ENCODE results near the gene F10. TPM values are rescaled to one million over a fixed set of nuclear protein-coding genes. Genes with fewer than 3 reads are reported as not detected.

The F10 gene
- total and polyA plus RNA-seq, 2 donors (not counting 3 experiments of a cell fraction or from before 2014, with no cell fraction given): 0.25 TPM; not detected in 1

DNA sequence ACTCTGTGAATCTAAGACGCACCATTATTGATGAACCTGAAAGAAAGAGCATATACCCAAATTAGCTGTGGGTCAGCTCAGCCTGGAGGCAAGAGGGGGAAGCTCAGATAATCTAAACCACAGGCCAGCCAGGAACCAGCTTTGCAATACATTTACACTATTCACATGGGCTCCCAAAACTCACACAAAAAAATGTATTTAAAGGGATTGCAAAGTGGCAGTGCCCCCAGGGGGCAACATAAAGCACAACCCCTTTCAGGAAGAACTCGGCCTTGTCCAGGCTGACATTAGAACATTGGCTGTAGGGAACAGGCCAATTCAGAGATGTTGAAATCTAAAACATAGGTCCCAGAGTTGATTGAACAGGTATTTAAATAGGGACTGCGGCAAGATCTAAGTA lies 32.6 kb downstream of the F10 start:
- DNase-seq (ENCODE audit: low read depth, low spot score) (no peak), FAIRE-seq (no peak)
- Histone ChIP-seq H3K27me3 (ENCODE audit: control insufficient read depth in 2 of 2, insufficient read depth in 2 of 2, low read length in 2 of 2) (peaks cover 2 to 9% of the 10 kb centered on the region in 2 experiments), H3K9me3 (replicated peaks; ENCODE audit: control insufficient read depth, insufficient read depth, low read length) (no peaks in the 10 kb centered on the region), H3K79me2 (ENCODE audit: control insufficient read depth, insufficient read depth, low read length) (no peaks in the 10 kb centered on the region), H3K4me3 (replicated peaks in 1 of 3; ENCODE audit: insufficient read depth in 1 of 3, low read depth in 1 of 3, low read length in 3 of 3) (no peak overlapping the region), H3K9me1 (replicated peaks; ENCODE audit: control insufficient read depth, extremely low read depth, insufficient read depth, low read length) (no peaks in the 10 kb centered on the region), H2AFZ (ENCODE audit: low read depth, low read length) (no peak overlapping the region), H3K9ac (replicated peaks; ENCODE audit: extremely low read depth, insufficient read depth, low read length) (no peak overlapping the region), H4K20me1 (replicated peaks; ENCODE audit: control insufficient read depth, extremely low read depth, insufficient read depth, low read length) (no peaks in the 10 kb centered on the region), H3K36me3 (ENCODE audit: control insufficient read depth in 2 of 2, extremely low read depth in 1 of 2, insufficient read depth in 2 of 2, low read length in 2 of 2) (no peaks in the 10 kb centered on the region), H3K4me1 (ENCODE audit: control insufficient read depth, extremely low read depth, insufficient read depth, low read length) (peaks cover 6% of the 10 kb centered on the region), H3K27ac (ENCODE audit: insufficient read depth, low read depth, low read length) (no peak overlapping the region), H3K4me2 (ENCODE audit: insufficient read depth, low read length) (no peak overlapping the region)
- no peak for TF ChIP-seq JUN (IDR thresholded peaks at IDR 0.05; ENCODE audit: borderline replicate concordance, insufficient read depth, insufficient read length, low read depth)
- no peak for TF ChIP-seq POLR2AphosphoS5 (IDR thresholded peaks at IDR 0.05; ENCODE audit: insufficient read depth, low read depth, low read length)
- no peak for TF ChIP-seq POLR2A (IDR thresholded peaks at IDR 0.05; ENCODE audit: low read depth, low read length)
- TF ChIP-seq FOS (IDR thresholded peaks at IDR 0.05; ENCODE audit: borderline replicate concordance, insufficient read depth, low read length): no peak
- TF ChIP-seq, protein P1, sequence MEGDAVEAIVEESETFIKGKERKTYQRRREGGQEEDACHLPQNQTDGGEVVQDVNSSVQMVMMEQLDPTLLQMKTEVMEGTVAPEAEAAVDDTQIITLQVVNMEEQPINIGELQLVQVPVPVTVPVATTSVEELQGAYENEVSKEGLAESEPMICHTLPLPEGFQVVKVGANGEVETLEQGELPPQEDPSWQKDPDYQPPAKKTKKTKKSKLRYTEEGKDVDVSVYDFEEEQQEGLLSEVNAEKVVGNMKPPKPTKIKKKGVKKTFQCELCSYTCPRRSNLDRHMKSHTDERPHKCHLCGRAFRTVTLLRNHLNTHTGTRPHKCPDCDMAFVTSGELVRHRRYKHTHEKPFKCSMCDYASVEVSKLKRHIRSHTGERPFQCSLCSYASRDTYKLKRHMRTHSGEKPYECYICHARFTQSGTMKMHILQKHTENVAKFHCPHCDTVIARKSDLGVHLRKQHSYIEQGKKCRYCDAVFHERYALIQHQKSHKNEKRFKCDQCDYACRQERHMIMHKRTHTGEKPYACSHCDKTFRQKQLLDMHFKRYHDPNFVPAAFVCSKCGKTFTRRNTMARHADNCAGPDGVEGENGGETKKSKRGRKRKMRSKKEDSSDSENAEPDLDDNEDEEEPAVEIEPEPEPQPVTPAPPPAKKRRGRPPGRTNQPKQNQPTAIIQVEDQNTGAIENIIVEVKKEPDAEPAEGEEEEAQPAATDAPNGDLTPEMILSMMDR (IDR thresholded peaks at IDR 0.05; ENCODE audit: extremely low read depth in 1 of 2, insufficient read depth in 1 of 2, low read depth in 1 of 2, low read length in 2 of 2): no peak
- TF ChIP-seq EZH2 (IDR thresholded peaks at IDR 0.05; ENCODE audit: borderline replicate concordance, low read depth, low read length, severe bottlenecking): no peak
- TF ChIP-seq GATA2 (IDR thresholded peaks at IDR 0.05; ENCODE audit: insufficient read depth, insufficient read length, low read depth, low read length): no peak
- dilution Hi-C loops (cut with MboI; ENCODE audit: extremely low pct_ligation_motif_present, low sequenced_read_pairs): no loop called here
- intact Hi-C loops (cut with micrococcal nuclease): no loop called here
- CTCF ChIA-PET: no interaction called here
- POLR2A ChIA-PET: no interaction called here
- no TSS peak for BruUV-seq (replicated peaks)

Data from endothelial cell of umbilical vein (primary cell).